ENCODE data around the gene DCAF10.

GRCh38 chr9:37751186-37751585 lies 49.4 kb upstream of the DCAF10 start:
- TF ChIP-seq, protein P1, sequence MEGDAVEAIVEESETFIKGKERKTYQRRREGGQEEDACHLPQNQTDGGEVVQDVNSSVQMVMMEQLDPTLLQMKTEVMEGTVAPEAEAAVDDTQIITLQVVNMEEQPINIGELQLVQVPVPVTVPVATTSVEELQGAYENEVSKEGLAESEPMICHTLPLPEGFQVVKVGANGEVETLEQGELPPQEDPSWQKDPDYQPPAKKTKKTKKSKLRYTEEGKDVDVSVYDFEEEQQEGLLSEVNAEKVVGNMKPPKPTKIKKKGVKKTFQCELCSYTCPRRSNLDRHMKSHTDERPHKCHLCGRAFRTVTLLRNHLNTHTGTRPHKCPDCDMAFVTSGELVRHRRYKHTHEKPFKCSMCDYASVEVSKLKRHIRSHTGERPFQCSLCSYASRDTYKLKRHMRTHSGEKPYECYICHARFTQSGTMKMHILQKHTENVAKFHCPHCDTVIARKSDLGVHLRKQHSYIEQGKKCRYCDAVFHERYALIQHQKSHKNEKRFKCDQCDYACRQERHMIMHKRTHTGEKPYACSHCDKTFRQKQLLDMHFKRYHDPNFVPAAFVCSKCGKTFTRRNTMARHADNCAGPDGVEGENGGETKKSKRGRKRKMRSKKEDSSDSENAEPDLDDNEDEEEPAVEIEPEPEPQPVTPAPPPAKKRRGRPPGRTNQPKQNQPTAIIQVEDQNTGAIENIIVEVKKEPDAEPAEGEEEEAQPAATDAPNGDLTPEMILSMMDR (IDR thresholded peaks at IDR 0.05), result no peak
- no peak for TF ChIP-seq POLR2A (IDR thresholded peaks at IDR 0.05)

All from lower leg skin (tissue), 3 donors.